DND-41 (cell line): ENCODE results near the gene THAP2.

Source experiments
- ATAC-seq: fragments of 200-7000 bp; cut with Tn5 transposase; 3 replicates; pipeline ENCODE4 v1.9.1; 2021; ENCODE audit warnings: low read depth; ENCODE audit not compliant: insufficient read depth
- DNase-seq: peaks from one replicate; pipeline ENCODE4 v3.0.0-alpha.2; 2020
- H2AFZ ChIP-seq: 2 replicates; pipeline ENCODE4 v1.6.0; 2012; ENCODE audit warnings: low read depth, low read length
- H3K27ac ChIP-seq: 2 replicates; pipeline ENCODE4 v1.5.1; 2012; ENCODE audit warnings: low read length, inconsistent platforms
- H3K27me3 ChIP-seq: fragments of 200-600 bp; sonication (generic); 2 replicates; pipeline ENCODE4 v1.6.0; 2012; ENCODE audit warnings: low read length, mild to moderate bottlenecking, inconsistent platforms; ENCODE audit not compliant: insufficient read depth, poor library complexity
- H3K36me3 ChIP-seq: 2 replicates; pipeline ENCODE4 v1.5.1; 2012; ENCODE audit warnings: low read length, inconsistent platforms; ENCODE audit not compliant: insufficient read depth
- H3K4me1 ChIP-seq: 2 replicates; pipeline ENCODE4 v1.5.1; 2012; ENCODE audit warnings: mild to moderate bottlenecking, low read length; ENCODE audit not compliant: insufficient read depth
- H3K4me2 ChIP-seq: 2 replicates; pipeline ENCODE4 v1.6.0; 2012; ENCODE audit warnings: mild to moderate bottlenecking, moderate library complexity, low read length, inconsistent platforms; ENCODE audit not compliant: insufficient read depth
- H3K4me3 ChIP-seq, 2 experiments: fragments of 200-600 bp in 1 of 2; shearing (Covaris generic) in 1 of 2; 2 replicates each; pipeline ENCODE4 v1.5.1; 2012 to 2016; ENCODE audit warnings: inconsistent platforms in 2 of 2, low read length in 2 of 2, mild to moderate bottlenecking in 2 of 2, low read depth in 1 of 2, moderate library complexity in 1 of 2
- H3K79me2 ChIP-seq: 2 replicates; pipeline ENCODE4 v1.6.0; 2012; ENCODE audit warnings: low read length, inconsistent platforms; ENCODE audit not compliant: insufficient read depth
- H3K9ac ChIP-seq: 2 replicates; pipeline ENCODE4 v1.6.0; 2012; ENCODE audit warnings: low read depth, mild to moderate bottlenecking, inconsistent platforms, low read length, moderate library complexity
- H3K9me3 ChIP-seq: 2 replicates; pipeline ENCODE4 v1.5.1; 2012; ENCODE audit warnings: low read length, moderate library complexity, mild to moderate bottlenecking, inconsistent platforms; ENCODE audit not compliant: insufficient read depth, severe bottlenecking
- H4K20me1 ChIP-seq: 2 replicates; pipeline ENCODE4 v1.6.0; 2012; ENCODE audit warnings: low read length; ENCODE audit not compliant: insufficient read depth
- EZH2 ChIP-seq: IDR thresholded peaks from 3 replicates; pipeline ENCODE4 v1.6.1; 2012; ENCODE audit warnings: borderline replicate concordance, low read depth, mild to moderate bottlenecking, moderate library complexity, low read length, inconsistent platforms; ENCODE audit not compliant: severe bottlenecking
- TF ChIP-seq, protein P1 (sequence below): IDR thresholded peaks from 2 replicates; pipeline ENCODE4 v1.5.1; 2012; ENCODE audit warnings: borderline replicate concordance, low read length, moderate library complexity, mild to moderate bottlenecking; ENCODE audit not compliant: poor library complexity, severe bottlenecking; ENCODE audit errors: extremely low read depth

THAP2 gene

GRCh38 chr12:71718611-71719010 lies 54.5 kb downstream of the THAP2 start:
- Histone ChIP-seq H3K4me2 (no peak overlapping the region), H3K4me1 (no peaks in the 10 kb centered on the region), H3K9me3 (no peaks in the 10 kb centered on the region), H3K27ac (no peak overlapping the region), H3K9ac (no peak overlapping the region), H3K36me3 (no peaks in the 10 kb centered on the region), H3K4me3 (no peak overlapping the region), H3K27me3 (no peaks in the 10 kb centered on the region), H3K79me2 (no peaks in the 10 kb centered on the region), H4K20me1 (no peaks in the 10 kb centered on the region), H2AFZ (no peak overlapping the region)
- DNase-seq = no peak
- ATAC-seq = no peak
- TF ChIP-seq EZH2 = no peak
- TF ChIP-seq, protein P1, sequence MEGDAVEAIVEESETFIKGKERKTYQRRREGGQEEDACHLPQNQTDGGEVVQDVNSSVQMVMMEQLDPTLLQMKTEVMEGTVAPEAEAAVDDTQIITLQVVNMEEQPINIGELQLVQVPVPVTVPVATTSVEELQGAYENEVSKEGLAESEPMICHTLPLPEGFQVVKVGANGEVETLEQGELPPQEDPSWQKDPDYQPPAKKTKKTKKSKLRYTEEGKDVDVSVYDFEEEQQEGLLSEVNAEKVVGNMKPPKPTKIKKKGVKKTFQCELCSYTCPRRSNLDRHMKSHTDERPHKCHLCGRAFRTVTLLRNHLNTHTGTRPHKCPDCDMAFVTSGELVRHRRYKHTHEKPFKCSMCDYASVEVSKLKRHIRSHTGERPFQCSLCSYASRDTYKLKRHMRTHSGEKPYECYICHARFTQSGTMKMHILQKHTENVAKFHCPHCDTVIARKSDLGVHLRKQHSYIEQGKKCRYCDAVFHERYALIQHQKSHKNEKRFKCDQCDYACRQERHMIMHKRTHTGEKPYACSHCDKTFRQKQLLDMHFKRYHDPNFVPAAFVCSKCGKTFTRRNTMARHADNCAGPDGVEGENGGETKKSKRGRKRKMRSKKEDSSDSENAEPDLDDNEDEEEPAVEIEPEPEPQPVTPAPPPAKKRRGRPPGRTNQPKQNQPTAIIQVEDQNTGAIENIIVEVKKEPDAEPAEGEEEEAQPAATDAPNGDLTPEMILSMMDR = no peak

- no peaks in the 10 kb centered on the region for H3K9me3 ChIP-seq
- H2AFZ ChIP-seq = no peak overlapping the region
- H3K27ac ChIP-seq = no peak overlapping the region
- H3K9ac ChIP-seq = no peak overlapping the region
- no peaks in the 10 kb centered on the region for H3K27me3 ChIP-seq
- no peak overlapping the region for H3K4me3 ChIP-seq
- ATAC-seq = no peak
- no peaks in the 10 kb centered on the region for H3K4me1 ChIP-seq
- no peaks in the 10 kb centered on the region for H3K36me3 ChIP-seq
- H3K4me2 ChIP-seq = no peak overlapping the region
- TF ChIP-seq, protein P1 = no peak
- TF ChIP-seq EZH2 = no peak
- H4K20me1 ChIP-seq = no peaks in the 10 kb centered on the region
- no peaks in the 10 kb centered on the region for H3K79me2 ChIP-seq
- no peak for DNase-seq
Measured at GRCh38 chr12:71719647-71720370, 55.7 kb downstream of the THAP2 start.

DNA sequence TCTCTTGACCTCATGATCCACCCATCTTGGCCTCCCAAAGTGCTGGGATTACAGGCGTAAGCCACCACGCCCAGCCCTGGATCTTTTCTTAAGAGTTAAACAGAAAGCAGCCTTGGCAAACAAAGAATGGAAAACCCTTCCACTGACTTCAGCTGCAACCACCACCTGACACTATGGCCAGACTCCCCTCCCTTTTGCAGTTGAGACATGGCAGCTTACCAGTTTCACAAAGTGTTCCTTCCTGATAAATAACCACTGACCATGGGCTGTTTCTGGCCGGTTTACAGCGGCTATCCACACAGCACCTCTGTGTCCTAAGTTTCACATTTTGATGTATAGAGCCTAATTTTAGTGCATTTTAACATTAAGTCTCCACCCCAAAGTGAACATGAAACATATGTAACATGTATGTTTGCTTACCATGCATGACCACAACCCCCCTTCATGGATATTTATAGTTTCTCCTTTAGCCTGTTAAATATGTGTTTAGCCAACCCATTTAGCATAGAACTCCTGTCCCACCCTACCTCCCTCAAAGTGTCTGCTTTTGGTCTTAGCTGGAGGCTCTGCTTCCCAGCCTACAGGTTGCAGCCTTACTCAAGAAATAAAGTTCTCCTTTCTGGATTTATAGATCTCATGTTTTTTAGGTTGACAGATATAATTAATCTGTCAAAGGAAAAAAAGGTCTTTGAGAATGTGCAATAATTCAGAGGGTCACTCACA lies 57.8 kb downstream of the THAP2 start:
- H3K27me3 ChIP-seq = no peaks in the 10 kb centered on the region
- H3K4me3 ChIP-seq = no peak overlapping the region
- H4K20me1 ChIP-seq = no peaks in the 10 kb centered on the region
- no peak for TF ChIP-seq EZH2
- TF ChIP-seq, protein P1 = no peak
- H3K36me3 ChIP-seq = no peaks in the 10 kb centered on the region
- no peaks in the 10 kb centered on the region for H3K9me3 ChIP-seq
- no peak overlapping the region for H3K27ac ChIP-seq
- H3K4me1 ChIP-seq = no peaks in the 10 kb centered on the region
- DNase-seq = no peak
- H2AFZ ChIP-seq = no peak overlapping the region
- H3K4me2 ChIP-seq = no peak overlapping the region
- ATAC-seq = no peak
- H3K9ac ChIP-seq = no peak overlapping the region
- H3K79me2 ChIP-seq = no peaks in the 10 kb centered on the region
